Right lobe of liver (tissue), 4 donors: ENCODE results near the gene PPP1R7.

Source experiments
- POLR2A ChIP-seq: fragments of 450-650 bp; IDR thresholded peaks from one replicate; pipeline ENCODE4 v1.6.1; 2017; ENCODE audit warnings: antibody characterized with exemption, mild to moderate bottlenecking
- TF ChIP-seq, protein P1 (sequence below), 4 donors: fragments of 200-600 bp in 3 of 4; fragments of 450-650 bp in 1 of 4; IDR thresholded peaks; one replicate each; pipeline versions ENCODE4 v1.5.1 to v1.8.0; 2016 to 2022; ENCODE audit warnings: antibody characterized with exemption in 4 of 4, mild to moderate bottlenecking in 2 of 4
- donor health status: DM: no; HTN: no; CAD: no.
- donor health status: DM: no; HTN: no; CAD: no.
- donor health status: DM: no; HTN: yes; CAD: no.

- TF ChIP-seq, protein P1, sequence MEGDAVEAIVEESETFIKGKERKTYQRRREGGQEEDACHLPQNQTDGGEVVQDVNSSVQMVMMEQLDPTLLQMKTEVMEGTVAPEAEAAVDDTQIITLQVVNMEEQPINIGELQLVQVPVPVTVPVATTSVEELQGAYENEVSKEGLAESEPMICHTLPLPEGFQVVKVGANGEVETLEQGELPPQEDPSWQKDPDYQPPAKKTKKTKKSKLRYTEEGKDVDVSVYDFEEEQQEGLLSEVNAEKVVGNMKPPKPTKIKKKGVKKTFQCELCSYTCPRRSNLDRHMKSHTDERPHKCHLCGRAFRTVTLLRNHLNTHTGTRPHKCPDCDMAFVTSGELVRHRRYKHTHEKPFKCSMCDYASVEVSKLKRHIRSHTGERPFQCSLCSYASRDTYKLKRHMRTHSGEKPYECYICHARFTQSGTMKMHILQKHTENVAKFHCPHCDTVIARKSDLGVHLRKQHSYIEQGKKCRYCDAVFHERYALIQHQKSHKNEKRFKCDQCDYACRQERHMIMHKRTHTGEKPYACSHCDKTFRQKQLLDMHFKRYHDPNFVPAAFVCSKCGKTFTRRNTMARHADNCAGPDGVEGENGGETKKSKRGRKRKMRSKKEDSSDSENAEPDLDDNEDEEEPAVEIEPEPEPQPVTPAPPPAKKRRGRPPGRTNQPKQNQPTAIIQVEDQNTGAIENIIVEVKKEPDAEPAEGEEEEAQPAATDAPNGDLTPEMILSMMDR (IDR thresholded peaks at IDR 0.05), result no peak
- no peak for TF ChIP-seq POLR2A
Observed at GRCh38 chr2:241213041-241213440, 62.8 kb downstream of the PPP1R7 start.
